Esophagus (tissue), 2 donors: Measurements from ENCODE around the gene RETN. TPM values are rescaled to one million over a fixed set of nuclear protein-coding genes. Genes with fewer than 3 reads are reported as not detected.

Experiments used
- H3K27ac ChIP-seq, 2 donors: one replicate each; pipeline ENCODE4 v1.5.1; 2013; ENCODE audit warnings: low read depth in 2 of 2, mild to moderate bottlenecking in 2 of 2, inconsistent platforms in 1 of 2, low read length in 1 of 2, moderate library complexity in 1 of 2
- H3K27me3 ChIP-seq, 2 donors: one replicate each; pipeline ENCODE4 v1.6.1; 2013; ENCODE audit warnings: low read length in 2 of 2, control low read depth in 1 of 2, mild to moderate bottlenecking in 1 of 2; ENCODE audit not compliant: insufficient read depth in 2 of 2, control insufficient read depth in 1 of 2
- H3K36me3 ChIP-seq, 2 donors: one replicate each; pipeline ENCODE4 v1.6.1; 2013; ENCODE audit warnings: low read length in 1 of 2; ENCODE audit not compliant: control insufficient read depth in 2 of 2, insufficient read depth in 2 of 2
- H3K4me1 ChIP-seq, 2 donors: one replicate each; pipeline ENCODE4 v1.6.1; 2013; ENCODE audit warnings: low read length in 1 of 2; ENCODE audit not compliant: control insufficient read depth in 2 of 2, insufficient read depth in 2 of 2
- H3K4me3 ChIP-seq, 2 donors: one replicate each; pipeline ENCODE4 v1.5.1; 2013; ENCODE audit warnings: low read length in 2 of 2, mild to moderate bottlenecking in 2 of 2, low read depth in 1 of 2, moderate library complexity in 1 of 2
- H3K9me3 ChIP-seq, 2 donors: one replicate each; pipeline ENCODE4 v1.6.1; 2013; ENCODE audit warnings: mild to moderate bottlenecking in 2 of 2, low read depth in 1 of 2, low read length in 1 of 2, moderate library complexity in 1 of 2; ENCODE audit not compliant: control insufficient read depth in 2 of 2, insufficient read depth in 1 of 2
- WGBS, 2 donors: extraction: QIAGEN DNeasy Blood & Tissue Kit; methylation state at CpG; one replicate each; pipeline ENCODE4 v1.1.7; 2013; 5-methylcytosine and 5-hydroxymethylcytosine counted together
- polyA plus RNA-seq, 2 donors: library from polyadenylated mRNA; stranded (reverse); fragments of 200-250 nt; gene quantifications; one replicate each; pipeline ENCODE4 v1.2.3, GENCODE V29; 2013
- donor health status: healthy with polysubstance abuse.
- donor health status: Bipolar disorder and iron deficiency.

Gene RETN
- polyA plus RNA-seq, 2 donors, result 0.65 to 2.1 TPM

DNA sequence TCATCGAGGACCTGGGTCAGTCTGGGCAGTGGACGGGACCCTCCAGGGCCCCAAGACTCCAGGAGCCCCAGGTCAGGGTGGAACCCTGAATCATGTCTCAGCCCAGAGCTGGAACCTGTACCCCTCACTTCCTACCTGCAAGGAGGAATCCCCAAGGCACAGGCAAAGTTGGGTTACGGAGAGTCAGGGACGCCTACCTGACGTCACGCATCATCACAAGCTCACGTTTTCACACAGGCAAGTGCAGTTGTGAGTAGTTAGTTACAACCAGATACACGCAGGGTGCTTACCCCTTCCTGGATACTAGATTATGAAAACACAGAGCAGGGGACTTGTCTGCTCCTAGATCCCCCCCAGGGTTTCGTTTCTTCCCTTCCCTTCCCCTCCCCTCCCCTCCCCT is 1.9 kb downstream of the RETN start:
- Histone ChIP-seq H3K4me1 (no peaks in the 10 kb centered on the region), H3K4me3 (no peak overlapping the region), H3K9me3 (no peaks in the 10 kb centered on the region), H3K27ac (no peak overlapping the region), H3K27me3 (no peaks in the 10 kb centered on the region), H3K36me3 (no peaks in the 10 kb centered on the region)
- 27 to 30% methylated on average over 9 of the region's 9 CpGs for WGBS, 2 donors

GRCh38 chr19:7672522-7672921 is 3.7 kb downstream of the RETN start:
- H3K27me3 ChIP-seq, result no peaks in the 10 kb centered on the region
- H3K9me3 ChIP-seq, result no peaks in the 10 kb centered on the region
- H3K4me3 ChIP-seq, result no peak overlapping the region
- H3K4me1 ChIP-seq, result no peaks in the 10 kb centered on the region
- no peaks in the 10 kb centered on the region for H3K36me3 ChIP-seq
- H3K27ac ChIP-seq, result no peak overlapping the region
- WGBS, 2 donors, result 44 to 47% methylated on average over 9 of the region's 9 CpGs

- no peak overlapping the region for H3K27ac ChIP-seq
- H3K4me3 ChIP-seq, result peak overlapping the region in 1 of 2 donors; percentile 5
- no peaks in the 10 kb centered on the region for H3K27me3 ChIP-seq
- H3K4me1 ChIP-seq, result peaks cover 0 to 3% of the 10 kb centered on the region in 2 donors
- WGBS, 2 donors, result 50 to 58% methylated on average over 21 of the region's 21 CpGs
- H3K36me3 ChIP-seq, result no peaks in the 10 kb centered on the region
- H3K9me3 ChIP-seq, result no peaks in the 10 kb centered on the region
Observed at GRCh38 chr19:7674010-7675005, 5.5 kb downstream of the RETN start.

- Histone ChIP-seq H3K27ac (no peak overlapping the region), H3K4me3 (no peak overlapping the region), H3K36me3 (no peaks in the 10 kb centered on the region), H3K9me3 (no peaks in the 10 kb centered on the region), H3K4me1 (peaks cover 0 to 10% of the 10 kb centered on the region in 2 donors), H3K27me3 (no peaks in the 10 kb centered on the region)
- 31 to 35% methylated on average over 5 to 7 of the region's 7 CpGs for WGBS, 2 donors
Observed at GRCh38 chr19:7676376-7676775, 7.5 kb downstream of the RETN start.

GRCh38 chr19:7676854-7677253 is 8.0 kb downstream of the RETN start, which contains the start of gene MCEMP1:
TSS of gene MCEMP1 (plus strand) at chr19:7677090. CDS start at chr19:7677121, 31 bp downstream.
- WGBS, 2 donors, result 28 to 35% methylated on average over 10 of the region's 10 CpGs
- no peak within 1 kb of the TSS for H3K4me3 ChIP-seq
- H3K27ac ChIP-seq, result no peak within 1 kb of the TSS
- H3K27me3 ChIP-seq, result no peaks in the 10 kb centered on the region
- H3K36me3 ChIP-seq, result no peaks in the 10 kb centered on the region
- H3K4me1 ChIP-seq, result peaks cover 0 to 14% of the 10 kb centered on the region in 2 donors
- H3K9me3 ChIP-seq, result no peaks in the 10 kb centered on the region

DNA sequence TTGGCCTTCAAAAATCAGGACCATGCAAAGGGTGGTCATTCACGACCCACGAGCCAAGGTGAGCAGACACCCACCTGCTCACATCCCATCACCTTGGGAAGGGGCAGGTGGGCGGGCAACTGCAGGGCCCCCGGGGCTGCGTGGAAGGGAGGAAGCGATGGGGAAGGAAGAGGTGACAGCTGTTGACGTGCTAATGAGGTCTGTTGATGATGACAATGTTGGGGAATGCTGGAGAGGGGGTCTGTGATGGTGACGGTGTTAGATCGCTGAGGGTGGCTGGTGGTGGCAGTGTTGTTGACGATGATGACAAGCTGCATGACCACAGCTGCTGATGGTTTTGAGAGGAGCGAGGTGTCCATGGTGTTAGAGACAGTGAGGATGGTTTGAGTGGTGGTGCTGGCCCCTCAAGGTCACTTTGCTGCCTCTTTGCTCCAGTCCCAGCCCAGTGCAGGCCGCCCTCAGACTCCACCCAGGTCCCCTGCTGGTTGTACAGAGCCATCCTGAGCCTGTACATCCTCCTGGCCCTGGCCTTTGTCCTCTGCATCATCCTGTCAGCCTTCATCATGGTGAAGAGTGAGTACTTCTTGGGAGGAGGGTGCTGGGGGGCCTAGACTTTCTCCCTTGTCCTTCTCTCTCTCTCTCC is 8.9 kb downstream of the RETN start:
- Histone ChIP-seq H3K27ac (no peak overlapping the region), H3K27me3 (no peaks in the 10 kb centered on the region), H3K4me3 (no peak overlapping the region), H3K36me3 (peaks cover 0 to 7% of the 10 kb centered on the region in 2 donors), H3K9me3 (no peaks in the 10 kb centered on the region), H3K4me1 (peaks cover 0 to 21% of the 10 kb centered on the region in 2 donors)
- 50 to 54% methylated on average over 12 of the region's 12 CpGs for WGBS, 2 donors

GRCh38 chr19:7678971-7679751 is 10.3 kb downstream of the RETN start:
- no peak overlapping the region for H3K27ac ChIP-seq
- no peaks in the 10 kb centered on the region for H3K9me3 ChIP-seq
- H3K36me3 ChIP-seq, result peaks cover 0 to 10% of the 10 kb centered on the region in 2 donors
- peaks cover 0 to 21% of the 10 kb centered on the region in 2 donors for H3K4me1 ChIP-seq
- WGBS, 2 donors, result 34 to 35% methylated on average over 30 of the region's 30 CpGs
- H3K4me3 ChIP-seq, result no peak overlapping the region
- no peaks in the 10 kb centered on the region for H3K27me3 ChIP-seq

- Histone ChIP-seq H3K4me3 (peak overlapping the region; percentile 95 to 99), H3K36me3 (peaks cover 0 to 10% of the 10 kb centered on the region in 2 donors), H3K4me1 (peaks cover 0 to 21% of the 10 kb centered on the region in 2 donors), H3K27me3 (no peaks in the 10 kb centered on the region), H3K9me3 (no peaks in the 10 kb centered on the region), H3K27ac (no peak overlapping the region)
- WGBS, 2 donors, result 39 to 40% methylated on average over 22 of the region's 22 CpGs
Observed at GRCh38 chr19:7679771-7680605, 11.1 kb downstream of the RETN start.
